HL-60 (cell line): ENCODE results near the gene ATP8A2.

Source experiments
- SPI1 ChIP-seq: IDR thresholded peaks from 2 replicates; pipeline ENCODE4 v1.6.1; 2012; ENCODE audit warnings: low read depth, mild to moderate bottlenecking, borderline replicate concordance
- TF ChIP-seq, protein P1 (sequence below): IDR thresholded peaks from one replicate; pipeline ENCODE4 v1.5.1; 2011; ENCODE audit warnings: low read length, control low read depth, inconsistent platforms; ENCODE audit not compliant: insufficient read depth

DNA sequence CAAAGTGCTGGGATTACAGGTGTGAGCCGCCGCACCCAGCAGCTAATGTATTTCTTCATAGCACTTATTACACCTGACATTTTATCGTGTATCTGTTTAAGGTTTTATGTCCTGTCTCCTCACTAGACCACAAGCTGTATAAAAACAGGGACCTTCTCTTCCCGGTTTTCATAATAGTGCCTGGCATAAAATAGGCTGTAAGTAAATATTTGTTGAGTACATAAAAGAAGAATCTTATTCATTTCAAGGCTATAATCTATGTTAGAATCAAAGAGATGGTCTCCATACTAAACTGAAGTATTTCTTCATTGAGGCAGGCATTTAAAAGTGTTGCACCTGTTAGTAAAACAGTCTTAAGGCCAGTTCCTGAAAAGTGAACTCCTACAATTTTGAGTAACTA, 486.1 kb downstream of the ATP8A2 start:
- TF ChIP-seq, protein P1, sequence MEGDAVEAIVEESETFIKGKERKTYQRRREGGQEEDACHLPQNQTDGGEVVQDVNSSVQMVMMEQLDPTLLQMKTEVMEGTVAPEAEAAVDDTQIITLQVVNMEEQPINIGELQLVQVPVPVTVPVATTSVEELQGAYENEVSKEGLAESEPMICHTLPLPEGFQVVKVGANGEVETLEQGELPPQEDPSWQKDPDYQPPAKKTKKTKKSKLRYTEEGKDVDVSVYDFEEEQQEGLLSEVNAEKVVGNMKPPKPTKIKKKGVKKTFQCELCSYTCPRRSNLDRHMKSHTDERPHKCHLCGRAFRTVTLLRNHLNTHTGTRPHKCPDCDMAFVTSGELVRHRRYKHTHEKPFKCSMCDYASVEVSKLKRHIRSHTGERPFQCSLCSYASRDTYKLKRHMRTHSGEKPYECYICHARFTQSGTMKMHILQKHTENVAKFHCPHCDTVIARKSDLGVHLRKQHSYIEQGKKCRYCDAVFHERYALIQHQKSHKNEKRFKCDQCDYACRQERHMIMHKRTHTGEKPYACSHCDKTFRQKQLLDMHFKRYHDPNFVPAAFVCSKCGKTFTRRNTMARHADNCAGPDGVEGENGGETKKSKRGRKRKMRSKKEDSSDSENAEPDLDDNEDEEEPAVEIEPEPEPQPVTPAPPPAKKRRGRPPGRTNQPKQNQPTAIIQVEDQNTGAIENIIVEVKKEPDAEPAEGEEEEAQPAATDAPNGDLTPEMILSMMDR, result no peak
- peak; percentile 13; the same call in 1 of the 2 replicates for TF ChIP-seq SPI1
